Psoas muscle (tissue), 8 donors: ENCODE results near the gene INPP5F. TPM values are rescaled to one million over a fixed set of nuclear protein-coding genes. Genes with fewer than 3 reads are reported as not detected.

Experiments
- ATAC-seq, 4 donors: fragments of 200-7000 bp; cut with Tn5 transposase; one replicate each; pipeline ENCODE4 v1.9.1; 2020; ENCODE audit warnings: moderate library complexity in 3 of 4, mild to moderate bottlenecking in 2 of 4
- DNase-seq, 2 donors: peaks; one replicate each; pipeline ENCODE4 v3.0.0-alpha.2; 2020
- H3K27ac ChIP-seq: fragments of 200-600 bp; one replicate; pipeline ENCODE4 v1.8.0; 2022
- H3K27me3 ChIP-seq, 3 donors: fragments of 200-600 bp in 1 of 3; one replicate each; pipeline versions ENCODE4 v1.6.1 to v1.8.0; 2013 to 2022; ENCODE audit warnings: low read length in 2 of 3, mild to moderate bottlenecking in 2 of 3, moderate library complexity in 1 of 3; ENCODE audit not compliant: insufficient read depth in 3 of 3
- H3K36me3 ChIP-seq, 2 donors: fragments of 200-600 bp in 1 of 2; one replicate each; pipeline versions ENCODE4 v1.6.1 to v1.8.0; 2013 to 2022; ENCODE audit warnings: low read depth in 1 of 2, mild to moderate bottlenecking in 1 of 2, moderate library complexity in 1 of 2; ENCODE audit not compliant: insufficient read depth in 1 of 2
- H3K4me1 ChIP-seq: fragments of 200-600 bp; one replicate; pipeline ENCODE4 v1.8.0; 2022
- H3K4me3 ChIP-seq: fragments of 200-600 bp; one replicate; pipeline ENCODE4 v1.8.0; 2022; ENCODE audit warnings: mild to moderate bottlenecking
- H3K9me3 ChIP-seq: fragments of 200-600 bp; one replicate; pipeline ENCODE4 v1.8.0; 2022
- CTCF ChIP-seq: fragments of 200-600 bp; IDR thresholded peaks from one replicate; pipeline ENCODE4 v1.8.0; 2022; ENCODE audit warnings: antibody characterized with exemption
- WGBS, 3 donors: extraction: QIAGEN DNeasy Blood & Tissue Kit; methylation state at CpG; one replicate each; pipeline versions ENCODE4 v1.1.6 to v1.1.7; 2013; 5-methylcytosine and 5-hydroxymethylcytosine counted together
- intact Hi-C, 2 donors: fragments of 100-400 bp; cut with DNase I; formaldehyde crosslinking; loops; one replicate each; pipeline versions ENCODE4 v1.11.0 to v1.14.2; 2022
- polyA plus RNA-seq, 3 donors: library from polyadenylated mRNA; stranded (reverse); fragments of 200-250 nt; gene quantifications; one replicate each; pipeline ENCODE4 v1.2.3, GENCODE V29; 2013
- total RNA-seq, 4 donors: library from RNA; stranded (reverse); fragmentation: NEBNext Ultra II Directional in 2 of 4; extraction: Animal tissue kit (Norgen Biotek cat#: 25700) in 2 of 4; gene quantifications; one replicate each; pipeline versions ENCODE4 v1.2.1 to v1.2.4, GENCODE V29; 2021 to 2023
- donor health status: healthy with polysubstance abuse.
- donor health status: DM: no; HTN: no; CAD: no; lungs with moderate emphysema.
- donor health status: Bipolar disorder and iron deficiency.
- donor health status: healthy.
- donor health status: DM: yes; HTN: yes; CAD: no.
- donor health status: DM: no; HTN: no; CAD: no.
- donor health status: DM: no; HTN: no; CAD: no.
- donor health status: DM: yes; HTN: yes; CAD: no.

The INPP5F gene
- total and polyA plus RNA-seq, 7 donors = 6.0 to 12.3 (median 10.0) TPM

GRCh38 chr10:119759832-119760231, 34.0 kb downstream of the INPP5F start:
- Histone ChIP-seq H3K9me3 (no peaks in the 10 kb centered on the region), H3K27ac (no peak overlapping the region), H3K27me3 (no peaks in the 10 kb centered on the region), H3K4me1 (peaks cover 15% of the 10 kb centered on the region), H3K4me3 (no peak overlapping the region), H3K36me3 (no peaks in the 10 kb centered on the region)
- ATAC-seq (no peak), DNase-seq (no peak)
- WGBS, 3 donors = 92 to 96% (median 95%) methylated on average over 5 of the region's 5 CpGs
- no peak for TF ChIP-seq CTCF
- intact Hi-C loops = loop anchor here (10.0 kb wide), 2 partner anchors 55 to 575 kb away; no protein-coding TSS in a partner anchor

- Histone ChIP-seq H3K9me3 (no peaks in the 10 kb centered on the region), H3K27me3 (no peaks in the 10 kb centered on the region), H3K27ac (peak overlapping the region; percentile 38), H3K4me1 (peaks cover 15% of the 10 kb centered on the region), H3K4me3 (no peak overlapping the region), H3K36me3 (no peaks in the 10 kb centered on the region)
- intact Hi-C loops = loop anchor here in 1 of 2 donors (10.0 kb wide), 1 partner anchor 54 kb away; no protein-coding TSS in a partner anchor
- TF ChIP-seq CTCF = no peak
- DNase-seq (no peak), ATAC-seq (peak; percentile 81 to 95 (median 92))
- WGBS, 3 donors = 52 to 77% (median 56%) methylated on average over 3 of the region's 3 CpGs
Observed at GRCh38 chr10:119761106-119761505, 35.3 kb downstream of the INPP5F start.

- Histone ChIP-seq H3K4me3 (no peak overlapping the region), H3K9me3 (no peaks in the 10 kb centered on the region), H3K4me1 (peaks cover 15% of the 10 kb centered on the region), H3K27me3 (no peaks in the 10 kb centered on the region), H3K27ac (no peak overlapping the region), H3K36me3 (no peaks in the 10 kb centered on the region)
- TF ChIP-seq CTCF = no peak
- ATAC-seq = no peak
- DNase-seq = no peak
- intact Hi-C loops = loop anchor here in 1 of 2 donors (10.0 kb wide), 1 partner anchor 53 kb away; no protein-coding TSS in a partner anchor
- WGBS, 3 donors = 96 to 98% (median 96%) methylated on average over 3 of the region's 3 CpGs
Observed at GRCh38 chr10:119762035-119762434, 36.2 kb downstream of the INPP5F start.

- no peak for TF ChIP-seq CTCF
- intact Hi-C loops = loop anchor here in 1 of 2 donors (10.0 kb wide), 1 partner anchor 52 kb away; no protein-coding TSS in a partner anchor
- Histone ChIP-seq H3K27me3 (no peaks in the 10 kb centered on the region), H3K4me3 (no peak overlapping the region), H3K36me3 (no peaks in the 10 kb centered on the region), H3K27ac (no peak overlapping the region), H3K9me3 (no peaks in the 10 kb centered on the region), H3K4me1 (peaks cover 18% of the 10 kb centered on the region)
- ATAC-seq = no peak
- WGBS, 3 donors = 90 to 93% (median 92%) methylated on average over 8 of the region's 8 CpGs
- no peak for DNase-seq
Observed at GRCh38 chr10:119762805-119763798, 37.3 kb downstream of the INPP5F start.
